IMR-90 (cell line): ENCODE measurements around the gene IMMT. TPM values are rescaled to one million over a fixed set of nuclear protein-coding genes. Genes with fewer than 3 reads are reported as not detected.

Experiments
- ATAC-seq: fragments of 200-7000 bp; cut with Tn5 transposase; 2 replicates; pipeline ENCODE4 v1.9.1; 2020; ENCODE audit warnings: low read depth, mild to moderate bottlenecking, moderate library complexity
- BruUV-seq: library from RNA; stranded (reverse); fragments of 400-500 nt; replicated peaks from 2 replicates; lab custom pipeline; 2021; lab: Mats Ljungman, UMichigan
- CTCF ChIA-PET: fragments of 300-600 bp; formaldehyde crosslinking; extraction: SDS; loops from one replicate; lab custom pipeline; 2021; ENCODE audit warnings: antibody characterized with exemption; lab: Yijun Ruan, JAX
- POLR2A ChIA-PET: fragments of 300-600 bp; sonication (Branson Sonifier 250); formaldehyde crosslinking; loops from one replicate; lab custom pipeline; 2022; ENCODE audit warnings: antibody characterized with exemption; ENCODE audit not compliant: unreplicated experiment; lab: Charles Lee
- DNase-seq: peaks from one replicate; pipeline ENCODE4 v3.0.0; 2013
- H2AFZ ChIP-seq: replicated peaks from 2 replicates; pipeline ENCODE3; 2013; ENCODE audit warnings: low read length, mild to moderate bottlenecking; ENCODE audit not compliant: poor library complexity
- H2AK5ac ChIP-seq: 2 replicates; pipeline ENCODE4 v1.6.1; 2013; ENCODE audit warnings: low read depth, low read length, inconsistent platforms
- H2AK9ac ChIP-seq: replicated peaks from 2 replicates; pipeline ENCODE3; 2013; ENCODE audit warnings: mild to moderate bottlenecking, low read depth, low read length, moderate library complexity; ENCODE audit not compliant: poor library complexity
- H2BK120ac ChIP-seq: 2 replicates; pipeline ENCODE4 v1.6.1; 2013; ENCODE audit warnings: low read depth, low read length, inconsistent platforms
- H2BK15ac ChIP-seq: 3 replicates; pipeline ENCODE4 v1.6.1; 2013; ENCODE audit warnings: low read depth, low read length, inconsistent platforms
- H2BK20ac ChIP-seq: 2 replicates; pipeline ENCODE4 v1.6.1; 2013; ENCODE audit warnings: low read depth, mild to moderate bottlenecking, inconsistent platforms, low read length, moderate library complexity
- H2BK5ac ChIP-seq: 2 replicates; pipeline ENCODE4 v1.6.1; 2013; ENCODE audit warnings: mild to moderate bottlenecking, low read depth, low read length, inconsistent platforms; ENCODE audit not compliant: poor library complexity, severe bottlenecking
- H3K14ac ChIP-seq: replicated peaks from 2 replicates; pipeline ENCODE4 v1.6.1; 2013; ENCODE audit warnings: low read depth, low read length, inconsistent platforms
- H3K18ac ChIP-seq: 2 replicates; pipeline ENCODE4 v1.6.1; 2013; ENCODE audit warnings: low read depth, low read length, control low read depth
- H3K23ac ChIP-seq: 2 replicates; pipeline ENCODE4 v1.6.1; 2013; ENCODE audit warnings: low read depth, low read length, inconsistent platforms
- H3K27ac ChIP-seq: 2 replicates; pipeline ENCODE4 v1.5.1; 2013; ENCODE audit warnings: mild to moderate bottlenecking, control low read depth, low read length; ENCODE audit not compliant: insufficient read depth
- H3K27me3 ChIP-seq: 2 replicates; pipeline ENCODE4 v1.6.1; 2013; ENCODE audit warnings: low read length; ENCODE audit not compliant: control insufficient read depth, insufficient read depth
- H3K36me3 ChIP-seq: 2 replicates; pipeline ENCODE4 v1.6.1; 2013; ENCODE audit warnings: low read length, mixed read lengths; ENCODE audit not compliant: control insufficient read depth, insufficient read depth
- H3K4ac ChIP-seq: 2 replicates; pipeline ENCODE4 v1.6.1; 2013; ENCODE audit warnings: low read depth, low read length, inconsistent platforms
- H3K4me1 ChIP-seq: 2 replicates; pipeline ENCODE4 v1.6.1; 2013; ENCODE audit warnings: low read length, mixed read lengths; ENCODE audit not compliant: control insufficient read depth, insufficient read depth
- H3K4me2 ChIP-seq: 2 replicates; pipeline ENCODE4 v1.6.1; 2013; ENCODE audit warnings: low read depth, mild to moderate bottlenecking, control low read depth, low read length, moderate library complexity
- H3K4me3 ChIP-seq: 2 replicates; pipeline ENCODE4 v1.5.1; 2013; ENCODE audit warnings: low read depth, mild to moderate bottlenecking, control low read depth, low read length, moderate library complexity; ENCODE audit not compliant: insufficient read depth
- H3K56ac ChIP-seq: 2 replicates; pipeline ENCODE4 v1.6.1; 2013; ENCODE audit warnings: low read length, inconsistent platforms; ENCODE audit not compliant: insufficient read depth; ENCODE audit errors: extremely low read depth
- H3K79me1 ChIP-seq, 2 experiments: 2 replicates each; pipeline ENCODE4 v1.6.1; 2013; ENCODE audit warnings: low read length in 2 of 2, inconsistent platforms in 1 of 2, low read depth in 1 of 2
- H3K9ac ChIP-seq: 2 replicates; pipeline ENCODE4 v1.6.1; 2013; ENCODE audit warnings: low read depth, low read length, control low read depth
- H3K9me1 ChIP-seq: 2 replicates; pipeline ENCODE4 v1.6.1; 2013; ENCODE audit warnings: low read length, inconsistent platforms; ENCODE audit not compliant: insufficient read depth
- H3K9me3 ChIP-seq: 2 replicates; pipeline ENCODE4 v1.6.1; 2013; ENCODE audit warnings: low read length; ENCODE audit not compliant: control insufficient read depth, insufficient read depth
- H4K20me1 ChIP-seq: 2 replicates; pipeline ENCODE4 v1.6.1; 2013; ENCODE audit warnings: low read length, inconsistent platforms; ENCODE audit not compliant: insufficient read depth
- H4K5ac ChIP-seq: 2 replicates; pipeline ENCODE4 v1.6.1; 2013; ENCODE audit warnings: mild to moderate bottlenecking, low read depth, low read length, control low read depth
- H4K8ac ChIP-seq, 2 experiments: 2 replicates each; pipeline ENCODE4 v1.6.1; 2013; ENCODE audit warnings: low read depth in 2 of 2, low read length in 2 of 2, control low read depth in 1 of 2, inconsistent platforms in 1 of 2
- H4K91ac ChIP-seq: 2 replicates; pipeline ENCODE4 v1.6.1; 2013; ENCODE audit warnings: low read depth, low read length, inconsistent platforms; ENCODE audit not compliant: insufficient read depth
- BHLHE40 ChIP-seq: fragments of 150-350 bp; IDR thresholded peaks from 2 replicates; pipeline ENCODE4 v1.6.1; 2016; ENCODE audit warnings: mild to moderate bottlenecking, low read depth, low read length
- CEBPB ChIP-seq: IDR thresholded peaks from 2 replicates; pipeline ENCODE4 v1.6.1; 2012; ENCODE audit warnings: low read depth, low read length, improper control_type of control experiment
- CHD1 ChIP-seq: IDR thresholded peaks from 2 replicates; pipeline ENCODE4 v1.6.1; 2012; ENCODE audit warnings: low read depth, low read length, improper control_type of control experiment
- CTCF ChIP-seq: conservative IDR thresholded peaks from 2 replicates; pipeline ENCODE4 v1.5.1; 2012; ENCODE audit warnings: mild to moderate bottlenecking, low read depth, low read length, improper control_type of control experiment
- FOS ChIP-seq: fragments of 150-350 bp; IDR thresholded peaks from 2 replicates; pipeline ENCODE4 v1.6.1; 2016; ENCODE audit warnings: low read depth, low read length
- MXI1 ChIP-seq: IDR thresholded peaks from 2 replicates; pipeline ENCODE4 v1.6.1; 2012; ENCODE audit warnings: low read depth, mild to moderate bottlenecking, low read length, moderate library complexity, borderline replicate concordance
- NFE2L2 ChIP-seq: fragments of 150-350 bp; IDR thresholded peaks from 2 replicates; pipeline ENCODE4 v1.6.1; 2016; ENCODE audit warnings: low read depth, mild to moderate bottlenecking, low read length
- RCOR1 ChIP-seq: IDR thresholded peaks from 2 replicates; pipeline ENCODE4 v1.6.1; 2012; ENCODE audit warnings: mild to moderate bottlenecking, low read length, improper control_type of control experiment; ENCODE audit not compliant: insufficient replicate concordance
- WGBS, 2 experiments: methylation state at CpG; one replicate each; pipeline versions ENCODE4 v1.1.5 to v1.1.7; 2013; ENCODE audit warnings: missing lambda C conversion rate in 2 of 2; ENCODE audit not compliant: insufficient read length in 1 of 2; ENCODE audit errors: extremely low coverage in 2 of 2; 5-methylcytosine and 5-hydroxymethylcytosine counted together
- dilution Hi-C: fragments of 300-500 bp; cut with HindIII; formaldehyde crosslinking; loops from one replicate; pipeline ENCODE4 v1.14.3; 2018; ENCODE audit warnings: low sequenced_read_pairs; ENCODE audit not compliant: unreplicated experiment
- in situ Hi-C: fragments of 300-500 bp; cut with MboI; formaldehyde crosslinking; loops from 3 replicates; pipeline ENCODE4 v1.14.3; 2019; ENCODE audit warnings: low sequenced_read_pairs, inconsistent platforms, mixed read lengths
- intact Hi-C: fragments of 100-400 bp; cut with micrococcal nuclease; formaldehyde crosslinking; loops from 2 replicates; pipeline ENCODE4 v1.10.0; 2022
- polyA plus RNA-seq, 3 experiments: library from polyadenylated mRNA; depleted of rRNA; stranded (reverse); fragments of >200 nt; gene quantifications; 2 replicates each; pipeline ENCODE4 v1.2.3, GENCODE V29; 2012; ENCODE audit warnings: low replicate concordance in 1 of 3
- total RNA-seq: library from RNA; depleted of rRNA; stranded (reverse); fragments of >200 nt; gene quantifications from 2 replicates; pipeline ENCODE4 v1.2.3, GENCODE V29; 2012

Gene IMMT
- total and polyA plus RNA-seq, 2 of the 4 experiments (the other 2 are of a cell fraction) = 50.5 to 87.3 TPM

- ChIA-PET POLR2A (no interaction called here), CTCF (no interaction called here)
- in situ Hi-C loops = no loop called here
- dilution Hi-C loops = no loop called here
- Histone ChIP-seq H3K4me2 (no peak overlapping the region), H2BK120ac (no peak overlapping the region), H3K9ac (no peak overlapping the region), H3K9me1 (no peaks in the 10 kb centered on the region), H3K56ac (no peak overlapping the region), H2AK5ac (no peak overlapping the region), H3K27me3 (no peaks in the 10 kb centered on the region), H4K20me1 (no peaks in the 10 kb centered on the region), H4K8ac (no peak overlapping the region), H3K23ac (no peak overlapping the region), H2BK15ac (no peak overlapping the region), H2BK5ac (no peak overlapping the region), H3K18ac (no peak overlapping the region), H3K27ac (no peak overlapping the region), H3K36me3 (peaks cover 46% of the 10 kb centered on the region), H3K14ac (no peak overlapping the region), H2AK9ac (no peak overlapping the region), H3K4me1 (no peaks in the 10 kb centered on the region), H3K9me3 (no peaks in the 10 kb centered on the region), H3K4me3 (no peak overlapping the region), H3K4ac (no peak overlapping the region), H2BK20ac (no peak overlapping the region), H4K91ac (no peak overlapping the region), H4K5ac (no peak overlapping the region), H3K79me1 (peaks cover 7 to 9% of the 10 kb centered on the region in 2 experiments; a peak in 3 of 4 replicates), H2AFZ (no peak overlapping the region)
- no CpG with 5 or more reads among the region's 2 CpGs for WGBS, 2 experiments
- intact Hi-C loops = no loop called here
- BruUV-seq = no TSS peak
- DNase-seq = no peak
- no peak for ATAC-seq
- TF ChIP-seq CEBPB (no peak), NFE2L2 (no peak), CHD1 (no peak), FOS (no peak), BHLHE40 (no peak), MXI1 (no peak), CTCF (no peak), RCOR1 (no peak)
Observed at GRCh38 chr2:86150502-86150901, 44.8 kb downstream of the IMMT start.
